GM19351 (cell line): ENCODE results near the gene CPEB2.

Experiments
- ATAC-seq: cut with Tn5 transposase; IDR thresholded peaks from one replicate; pipeline ENCODE4 v1.9.1; 2021; ENCODE audit warnings: mild to moderate bottlenecking, moderate library complexity; ENCODE audit not compliant: unreplicated experiment

The CPEB2 gene

DNA sequence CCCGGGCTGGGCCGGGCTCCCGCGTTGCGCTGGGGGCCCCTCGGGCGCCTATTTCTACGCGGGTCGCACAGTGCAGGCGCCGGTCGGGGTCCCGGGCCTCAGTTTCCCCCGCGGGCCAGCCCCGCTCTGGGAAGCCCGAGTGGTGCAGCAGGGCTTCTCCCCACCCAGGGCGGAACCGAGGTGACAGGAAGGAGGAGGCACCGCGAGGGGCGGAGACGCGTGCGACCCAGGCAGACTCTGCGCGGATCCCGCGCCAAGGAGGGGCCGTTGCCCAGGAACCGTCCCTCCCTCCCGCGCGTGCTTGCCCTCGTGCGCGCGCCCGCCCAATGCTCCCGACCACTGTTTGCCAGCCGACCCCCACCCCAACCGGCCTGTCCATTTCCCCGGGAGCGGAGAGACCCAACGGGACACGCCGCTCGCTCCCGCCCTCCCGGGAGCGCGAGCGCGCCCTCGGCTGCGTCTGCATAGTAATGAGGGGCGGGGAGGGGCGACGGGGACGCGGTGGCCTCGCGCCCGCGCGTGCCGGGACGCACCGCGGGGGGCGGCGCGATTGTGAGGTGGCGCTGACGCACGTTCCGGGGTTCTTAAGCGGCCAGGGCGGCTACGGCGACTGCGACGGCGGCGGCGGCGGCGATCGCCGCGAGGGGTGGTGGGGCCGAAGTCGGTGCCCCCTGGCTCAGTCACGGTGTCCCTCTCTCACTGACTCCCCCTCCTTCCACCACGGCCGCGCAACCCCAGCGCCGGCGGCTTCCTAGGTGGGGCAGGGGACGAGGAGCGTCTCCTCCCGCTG is at the start of gene CPEB2:
CPEB2 (plus strand) TSS at position 613 of the 790 bp plus-strand sequence. CDS start 193 bp downstream, outside the sequence.
- peak; percentile 53 for ATAC-seq

DNA sequence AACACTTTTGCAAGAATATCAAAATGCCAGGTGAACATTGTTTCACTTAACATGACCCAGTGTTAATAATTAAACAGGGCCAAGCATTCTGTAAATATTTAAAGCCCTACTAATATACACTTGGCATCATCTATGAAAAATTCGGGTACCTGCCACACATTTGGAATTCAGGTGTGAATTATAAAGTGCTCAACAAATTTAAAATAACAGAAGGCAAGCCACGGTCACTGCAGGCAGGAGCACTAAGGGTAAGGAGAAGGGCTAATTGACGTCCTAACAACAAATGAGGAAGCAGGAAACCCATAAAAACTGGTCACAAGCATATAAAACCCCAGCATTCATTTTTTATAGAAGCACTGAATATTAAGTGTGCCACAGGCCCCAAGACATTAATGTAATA is 43.8 kb upstream of the CPEB2 start:
- ATAC-seq: no peak

DNA sequence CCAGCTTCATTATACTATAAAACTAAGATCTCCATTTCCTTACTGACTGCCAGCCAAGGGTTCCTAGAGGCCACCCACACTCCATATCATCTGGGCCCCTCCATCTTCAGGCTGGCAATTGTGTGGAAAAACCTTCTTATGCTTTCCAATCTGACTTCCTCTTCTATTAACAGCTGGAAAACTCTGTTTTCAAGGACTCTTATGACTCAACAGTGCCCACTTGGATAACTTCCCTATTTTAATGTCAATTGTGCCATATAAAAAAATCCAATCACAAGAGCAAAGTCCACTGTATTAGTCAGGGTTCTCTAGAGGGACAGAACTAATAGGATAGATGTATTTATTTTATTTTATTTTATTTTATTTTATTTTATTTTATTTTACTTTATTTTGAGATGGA is 41.0 kb upstream of the CPEB2 start:
- no peak for ATAC-seq

DNA sequence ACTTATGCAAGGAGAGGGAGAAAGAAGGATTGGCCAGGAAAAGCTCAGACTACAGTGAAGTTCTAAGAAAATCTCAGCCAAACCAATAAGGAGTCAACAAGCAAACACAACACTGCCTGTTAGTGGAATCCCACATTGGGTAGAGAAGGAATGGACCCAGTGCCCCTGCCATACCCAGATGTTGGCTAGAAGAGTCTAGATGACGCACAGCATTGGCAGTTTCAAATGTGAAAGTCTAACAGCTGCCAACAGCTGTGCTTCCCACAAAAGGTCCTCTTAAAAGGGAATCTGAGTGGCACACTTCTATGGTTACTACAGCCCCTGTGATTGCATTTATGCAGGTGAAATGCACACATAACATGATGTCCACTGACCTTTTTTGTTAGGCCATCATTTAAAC is 37.2 kb upstream of the CPEB2 start:
- ATAC-seq: no peak

DNA sequence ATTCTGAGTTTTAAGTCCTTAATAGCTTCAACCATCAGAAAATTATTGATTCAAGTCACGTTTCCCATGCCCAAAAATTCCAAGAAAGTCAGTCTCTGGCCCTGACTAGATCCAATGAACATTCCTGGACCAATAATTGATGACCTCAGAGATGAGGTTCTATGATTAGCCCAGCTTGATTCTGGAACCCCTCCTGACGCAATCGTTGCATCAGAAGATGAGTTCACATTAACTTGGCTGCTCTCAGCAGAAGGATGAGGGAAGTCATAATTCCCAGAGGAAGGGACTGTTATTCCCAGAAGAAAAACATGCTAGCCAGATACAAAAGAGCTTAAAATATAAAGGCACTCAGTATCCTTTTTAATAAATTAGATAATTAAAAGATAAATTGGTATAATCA is 34.3 kb upstream of the CPEB2 start:
- no peak for ATAC-seq

DNA sequence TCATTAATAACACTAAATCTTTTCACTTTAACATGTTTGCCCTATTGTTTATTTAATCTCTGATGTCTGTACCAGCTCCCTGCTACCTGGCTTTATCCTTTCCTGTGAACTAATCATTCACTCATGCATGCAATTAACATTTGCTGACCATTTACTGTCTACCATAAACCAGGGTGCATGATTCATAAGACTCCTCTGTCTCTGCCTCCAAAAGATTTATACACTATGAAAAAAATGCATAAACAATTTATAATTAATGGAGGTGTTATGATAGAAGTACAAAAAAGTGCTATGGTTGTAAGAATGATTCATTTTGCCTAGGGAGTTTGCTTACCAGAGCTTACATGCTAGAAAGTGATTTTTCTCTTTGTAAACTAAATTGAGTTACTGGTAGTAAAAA is 24.5 kb upstream of the CPEB2 start:
- no peak for ATAC-seq

DNA sequence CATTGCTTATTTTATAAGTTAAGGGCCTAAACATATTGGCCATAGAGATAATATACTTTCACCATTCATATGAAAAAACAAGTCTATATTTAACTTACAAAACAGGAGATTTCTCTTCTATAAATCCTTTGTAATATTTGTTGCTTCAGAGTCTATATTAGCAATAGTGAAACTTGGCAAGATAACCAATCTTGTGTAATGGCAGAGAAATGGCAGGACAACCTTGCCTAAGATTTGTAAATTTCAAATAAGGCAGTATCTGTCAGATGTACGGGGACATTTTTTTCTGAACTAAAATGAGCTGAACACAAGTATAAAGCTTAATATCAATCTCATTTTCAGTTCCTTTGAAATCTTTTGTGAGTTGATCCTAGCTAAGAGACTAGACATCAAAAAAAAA is 17.8 kb upstream of the CPEB2 start:
- no peak for ATAC-seq

DNA sequence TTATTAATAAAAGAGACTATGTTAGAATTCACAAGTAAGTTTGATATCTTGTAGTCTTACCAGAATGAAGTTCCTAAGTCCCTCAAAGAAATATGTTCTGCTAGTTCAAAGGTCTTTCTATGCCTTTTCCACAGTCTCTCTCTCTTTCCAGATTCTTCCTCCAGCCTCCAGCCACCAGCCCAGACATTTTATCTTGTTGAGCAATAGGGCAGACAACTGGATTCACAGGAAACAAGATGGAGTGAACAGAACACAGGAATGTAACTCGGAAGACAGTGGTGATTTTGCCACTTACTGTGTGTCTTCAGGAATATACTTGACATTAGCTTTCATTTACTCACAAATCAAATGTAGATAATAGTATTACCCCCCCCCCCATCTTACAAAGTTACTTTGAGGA is 17.1 kb upstream of the CPEB2 start:
- no peak for ATAC-seq

DNA sequence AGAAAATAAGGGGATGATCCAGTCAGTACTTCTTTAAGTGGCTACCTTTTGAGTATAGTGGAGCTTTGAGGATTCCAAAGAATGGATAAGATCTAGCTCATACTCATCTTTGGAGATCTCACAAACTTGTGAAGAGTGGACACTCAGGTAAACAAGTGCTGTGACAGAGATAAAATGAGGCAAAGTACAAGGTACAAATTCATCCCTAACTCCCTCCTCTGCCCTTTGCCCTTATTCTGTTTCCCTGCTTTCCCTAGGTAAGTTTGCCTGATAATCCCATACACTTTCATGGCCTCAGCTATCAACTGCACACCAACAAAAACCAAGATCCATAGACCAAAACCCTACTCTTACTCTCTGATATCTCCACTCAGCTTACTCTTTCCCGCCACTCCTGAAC is 16.4 kb upstream of the CPEB2 start:
- no peak for ATAC-seq

DNA sequence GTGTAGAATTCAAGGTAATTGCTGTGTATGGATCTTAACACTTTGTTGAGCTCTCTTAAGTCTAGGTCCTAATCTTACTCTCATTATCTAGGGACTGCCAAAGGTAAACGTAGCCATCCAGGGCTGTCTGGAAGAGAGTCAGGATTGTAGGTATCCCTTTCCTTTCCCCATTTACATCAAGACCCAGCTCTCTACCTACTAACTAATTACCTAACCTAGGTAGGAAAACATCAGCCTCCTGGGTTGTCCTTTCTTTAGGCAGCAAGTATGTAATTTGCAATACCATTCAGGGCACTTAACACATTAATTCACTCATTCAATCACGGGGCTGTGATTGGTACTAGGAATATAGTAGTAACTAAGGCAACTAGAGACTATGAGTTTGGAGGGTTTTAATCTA is 15.2 kb upstream of the CPEB2 start:
- ATAC-seq: no peak

DNA sequence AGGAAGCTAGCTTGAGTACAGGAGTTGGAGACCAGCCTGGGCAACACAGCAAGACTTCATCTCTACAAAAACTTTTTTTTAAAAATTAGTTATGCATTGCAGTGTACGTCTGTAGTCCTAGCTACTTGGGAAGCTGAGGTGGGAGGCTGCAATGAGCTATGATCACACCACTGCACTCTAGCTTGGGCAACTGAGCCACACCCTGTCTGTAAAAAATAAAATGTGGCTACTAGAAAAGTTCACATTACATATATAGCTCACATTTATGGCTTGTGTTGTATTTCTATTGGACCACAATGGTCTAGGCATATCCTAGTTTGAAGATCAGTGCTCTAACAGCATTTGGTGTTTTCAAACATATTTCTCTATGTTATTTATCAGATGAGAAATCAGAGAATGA is 11.8 kb upstream of the CPEB2 start:
- ATAC-seq: no peak

DNA sequence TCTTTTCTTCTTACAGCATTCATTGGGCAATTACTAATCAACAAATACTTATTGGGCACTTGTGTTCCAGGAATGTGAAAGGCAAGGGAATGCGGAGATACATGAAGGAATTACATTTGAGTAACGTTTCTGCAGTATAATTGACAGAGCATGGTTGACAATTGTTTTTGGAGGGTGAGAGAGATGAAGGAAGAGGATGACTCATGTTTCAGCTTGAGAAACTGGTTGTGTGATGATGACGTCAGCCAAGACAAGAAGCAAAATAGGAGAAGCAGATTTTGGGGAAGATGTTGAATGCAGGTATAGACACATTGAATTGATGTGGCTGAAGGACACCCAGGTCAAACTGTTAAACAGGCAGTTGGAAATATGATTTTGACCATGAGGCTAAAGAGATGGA is 8.0 kb upstream of the CPEB2 start:
- ATAC-seq: no peak

DNA sequence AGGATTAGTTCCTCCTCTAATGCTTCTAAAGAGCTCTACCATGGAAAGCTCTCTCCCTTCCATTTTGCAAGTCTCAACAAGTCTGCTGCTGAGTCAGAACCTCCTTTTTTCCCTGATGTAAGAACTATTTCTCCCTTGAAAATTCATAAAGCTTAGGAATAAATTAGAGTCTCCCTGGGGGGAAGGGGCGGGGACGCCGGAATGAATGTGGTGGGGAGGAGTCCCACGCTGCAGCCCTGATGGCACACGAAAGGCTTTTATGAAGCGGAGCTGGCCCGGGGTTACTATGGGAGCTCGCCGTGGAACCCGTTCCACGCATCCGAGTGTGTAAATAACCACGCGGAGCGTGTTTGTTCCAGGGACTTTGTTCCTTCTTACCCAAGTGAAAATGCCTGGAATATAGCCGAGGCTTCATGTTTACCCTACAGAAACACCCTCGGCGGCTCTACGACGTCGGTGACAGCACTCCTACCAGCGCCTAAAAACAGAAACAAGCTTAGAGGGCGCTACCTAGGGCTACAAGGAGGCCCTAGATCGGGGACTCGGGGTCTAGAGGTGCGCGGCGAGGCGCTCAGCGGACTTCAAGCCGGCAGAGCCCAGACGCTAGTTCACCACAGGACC is 923 bp upstream of the CPEB2 start:
- peak; percentile 27 for ATAC-seq

DNA sequence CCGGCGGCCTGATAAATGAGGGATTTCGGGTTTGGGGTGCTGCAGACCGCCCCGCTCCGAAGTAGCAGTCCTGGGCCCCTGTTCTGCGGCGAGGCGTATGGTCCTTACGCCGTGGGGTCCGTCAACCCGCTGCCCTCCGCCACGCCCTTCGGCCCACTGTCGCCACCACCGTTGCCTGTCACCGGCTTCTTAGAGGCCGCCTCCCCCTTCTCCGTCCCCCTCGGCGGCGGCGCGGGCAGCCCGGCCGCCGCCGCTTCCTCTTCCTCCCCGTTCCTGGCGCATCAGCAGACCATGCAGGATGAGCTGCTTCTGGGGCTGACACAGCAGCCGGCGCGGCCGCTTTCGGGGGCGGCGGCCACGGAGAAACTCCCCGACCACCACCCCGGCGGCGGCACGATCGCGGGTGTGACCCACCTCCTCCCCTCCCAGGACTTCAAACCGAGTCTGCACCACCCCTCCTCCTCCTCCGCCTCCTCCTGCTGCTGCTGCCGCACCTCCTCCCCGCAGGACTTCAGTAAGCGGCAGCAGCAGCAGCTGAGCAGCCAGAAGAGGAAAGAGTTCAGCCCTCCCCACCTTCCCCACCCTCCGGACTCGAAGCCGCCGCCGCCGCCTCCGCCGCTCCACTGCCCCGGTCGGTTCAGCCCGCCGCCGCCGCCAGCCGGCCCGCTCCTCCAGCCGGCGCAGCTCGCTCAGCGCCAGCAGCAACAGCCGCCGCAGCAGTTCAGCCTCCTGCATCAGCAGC is 549 bp downstream of the CPEB2 start:
- ATAC-seq: peak; percentile 26

DNA sequence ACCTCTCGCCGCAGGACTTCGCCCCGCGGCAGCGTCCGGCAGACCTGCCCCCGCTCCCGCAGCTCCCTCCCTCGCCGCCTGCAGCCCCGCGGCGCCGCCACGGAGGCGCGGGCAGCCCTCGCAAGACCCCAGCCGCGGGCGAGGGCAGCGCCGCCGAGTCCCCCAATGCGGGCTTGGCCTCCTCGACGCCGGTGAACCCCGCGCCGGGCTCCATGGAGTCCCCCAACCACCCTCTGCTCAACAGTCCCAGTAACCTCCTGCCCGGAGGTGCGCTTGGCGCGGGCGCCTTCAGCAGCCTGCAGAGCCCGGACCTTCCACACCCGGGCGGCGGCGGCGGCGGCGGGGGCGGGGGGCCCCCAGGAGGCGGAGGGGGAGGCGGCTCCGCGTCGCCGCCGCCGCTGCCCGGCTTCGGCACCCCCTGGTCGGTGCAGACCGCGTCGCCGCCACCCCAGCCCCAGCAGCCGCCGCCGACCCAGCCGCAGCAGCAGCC is 1.2 kb downstream of the CPEB2 start:
- ATAC-seq: peak; percentile 13

DNA sequence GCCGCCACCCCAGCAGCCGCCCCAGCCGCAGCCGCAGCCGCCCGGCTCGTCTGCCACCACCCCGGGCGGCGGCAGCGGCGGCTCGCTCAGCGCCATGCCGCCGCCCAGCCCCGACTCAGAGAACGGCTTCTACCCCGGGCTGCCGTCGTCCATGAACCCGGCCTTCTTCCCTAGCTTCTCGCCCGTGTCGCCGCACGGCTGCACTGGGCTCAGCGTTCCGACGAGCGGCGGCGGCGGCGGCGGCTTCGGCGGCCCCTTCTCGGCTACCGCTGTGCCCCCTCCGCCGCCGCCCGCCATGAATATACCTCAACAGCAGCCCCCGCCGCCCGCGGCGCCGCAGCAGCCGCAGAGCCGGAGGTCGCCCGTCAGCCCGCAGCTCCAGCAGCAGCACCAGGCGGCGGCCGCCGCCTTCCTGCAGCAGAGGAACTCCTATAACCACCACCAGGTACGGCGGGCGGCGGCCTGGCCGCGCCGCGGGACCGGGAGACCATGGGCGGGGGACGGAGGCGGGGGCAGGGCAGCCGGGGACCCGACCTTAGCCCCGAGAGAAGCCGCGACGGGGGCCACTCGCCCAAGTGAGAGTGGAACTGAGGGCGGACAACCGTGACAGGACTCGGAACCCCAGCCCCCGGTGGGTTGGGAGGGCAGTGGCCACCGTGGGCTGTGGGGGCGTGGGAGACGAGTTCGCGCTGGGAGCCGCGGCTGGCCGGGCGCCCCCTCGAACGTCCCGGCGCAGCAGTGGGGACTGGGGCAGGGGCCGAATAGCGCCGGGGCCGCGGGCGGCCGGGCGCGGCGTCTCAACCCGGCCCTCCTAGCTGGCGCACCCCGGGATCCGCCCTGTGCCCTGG is 1.8 kb downstream of the CPEB2 start:
- ATAC-seq: peak; percentile 1

DNA sequence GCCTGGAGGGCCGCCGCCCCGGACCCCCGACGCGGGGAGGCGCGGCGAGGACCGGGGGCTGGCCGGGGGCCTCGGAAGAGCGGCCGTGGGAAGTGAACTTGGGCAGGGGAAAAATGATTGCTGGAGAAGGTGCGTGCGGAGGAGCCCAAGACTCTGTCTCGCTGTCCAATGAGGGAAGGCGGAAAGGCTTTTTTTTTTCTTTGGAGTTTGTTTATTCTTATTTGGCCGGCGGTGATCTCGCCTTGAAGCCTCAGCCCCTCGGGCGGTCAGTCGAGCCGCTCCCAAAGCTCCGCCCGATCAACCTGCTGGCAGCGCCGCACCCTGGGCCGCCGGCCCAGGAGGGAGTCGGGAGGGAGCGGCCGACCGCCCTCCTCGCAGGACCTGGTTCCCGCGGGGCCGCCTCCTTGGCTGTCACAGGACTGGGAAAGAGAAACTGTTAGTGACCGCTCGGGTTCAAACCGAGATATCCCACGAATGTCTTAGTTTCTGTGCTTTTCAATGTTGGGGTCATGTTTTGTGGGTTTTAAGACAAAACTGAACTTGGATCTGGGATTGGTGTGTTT is 2.5 kb downstream of the CPEB2 start:
- ATAC-seq: no peak

DNA sequence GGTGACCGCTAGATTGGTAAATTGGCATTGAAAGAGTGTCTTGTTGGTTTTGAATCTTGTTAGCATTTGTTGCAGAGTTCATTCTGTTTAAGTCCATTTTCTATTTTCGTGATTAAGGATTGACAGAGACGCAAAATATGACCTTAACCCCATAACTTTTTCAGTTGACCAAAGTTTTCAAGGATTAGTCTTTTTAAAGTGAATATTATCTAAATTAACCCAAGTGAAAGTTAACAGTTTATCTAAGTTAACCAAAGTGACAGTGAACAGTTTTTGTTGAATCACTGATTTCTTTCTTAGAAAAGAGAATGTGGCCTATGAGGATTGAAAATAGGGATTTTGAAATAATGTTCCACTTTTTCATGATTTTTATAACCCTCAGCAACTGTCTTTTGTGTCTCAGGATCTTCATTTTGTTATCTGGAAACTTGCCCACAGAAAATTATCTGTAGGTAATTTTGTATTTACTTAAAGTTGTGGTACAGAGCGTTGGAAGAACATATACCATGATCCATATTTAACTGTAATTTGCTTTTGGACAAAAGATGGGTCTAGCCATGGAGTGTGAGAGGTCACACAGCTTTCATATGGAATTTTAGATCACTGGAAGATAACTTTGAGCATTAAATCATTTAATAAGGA is 3.3 kb downstream of the CPEB2 start:
- no peak for ATAC-seq

DNA sequence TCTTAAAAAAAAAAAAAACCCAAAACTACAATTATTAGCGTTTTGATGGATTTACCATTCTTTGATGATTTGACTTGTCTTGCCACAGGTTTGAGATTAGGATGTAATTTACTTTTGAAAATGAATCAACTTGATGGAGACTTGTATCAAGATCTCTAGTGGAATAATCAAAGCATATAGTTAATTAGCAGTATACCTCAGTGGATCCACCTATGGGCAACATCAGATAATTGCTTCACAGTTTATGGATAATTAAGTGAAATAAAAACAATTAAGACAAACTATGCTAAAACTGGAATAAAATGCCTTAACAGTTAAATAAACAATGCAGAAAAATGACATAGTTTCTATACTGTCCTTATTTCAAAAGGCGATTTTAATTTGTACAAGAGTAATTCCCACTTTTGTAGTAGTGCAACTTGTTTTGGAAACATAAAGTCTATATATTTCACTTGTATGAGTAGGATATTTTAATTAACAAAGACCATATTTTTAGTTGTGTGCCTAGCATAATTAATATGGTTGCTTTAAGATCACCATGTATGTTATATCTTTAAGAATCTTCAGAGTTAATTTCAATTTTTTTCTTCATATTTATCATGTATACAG is 4.2 kb downstream of the CPEB2 start:
- no peak for ATAC-seq

DNA sequence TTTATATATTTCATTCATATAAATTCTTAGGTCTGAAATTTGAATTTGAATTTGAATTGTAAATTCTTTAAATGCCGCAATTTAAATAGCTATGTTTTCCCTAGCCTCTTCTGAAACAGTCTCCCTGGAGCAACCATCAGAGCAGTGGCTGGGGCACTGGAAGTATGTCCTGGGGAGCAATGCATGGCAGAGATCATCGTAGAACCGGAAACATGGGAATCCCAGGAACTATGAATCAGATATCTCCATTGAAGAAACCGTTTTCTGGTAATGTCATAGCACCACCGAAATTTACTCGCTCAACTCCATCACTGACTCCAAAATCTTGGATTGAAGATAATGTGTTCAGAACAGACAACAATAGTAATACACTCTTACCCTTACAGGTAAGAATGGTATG is 4.9 kb downstream of the CPEB2 start:
- ATAC-seq: no peak
